Effector memory CD4-positive, alpha-beta T cell (primary cell): ENCODE results near the gene DHPS.
"Not testable (repeated sequence)": the region's sequence is repeated elsewhere in the genome, so short reads cannot be mapped to it uniquely, and the experiment has no call there.

Experiments used
- DNase-seq, 3 donors: peaks; one replicate each; pipeline ENCODE4 v3.0.0-alpha.2; 2020
- H3K27ac ChIP-seq: 2 replicates; pipeline ENCODE4 v1.7.0; 2013; ENCODE audit warnings: mild to moderate bottlenecking, low read length, moderate library complexity; ENCODE audit not compliant: insufficient read depth, poor library complexity, severe bottlenecking
- H3K27me3 ChIP-seq: replicated peaks from 2 replicates; pipeline ENCODE4 v1.7.0; 2013; ENCODE audit warnings: mild to moderate bottlenecking, low read length; ENCODE audit not compliant: insufficient read depth, control insufficient read depth, poor library complexity, severe bottlenecking
- H3K36me3 ChIP-seq: 2 replicates; pipeline ENCODE4 v1.7.0; 2013; ENCODE audit warnings: mild to moderate bottlenecking, low read length, moderate library complexity; ENCODE audit not compliant: control insufficient read depth, insufficient read depth
- H3K4me1 ChIP-seq: 2 replicates; pipeline ENCODE4 v1.7.0; 2013; ENCODE audit warnings: low read length, mild to moderate bottlenecking; ENCODE audit not compliant: control insufficient read depth, insufficient read depth, poor library complexity, severe bottlenecking
- H3K4me3 ChIP-seq: 2 replicates; pipeline ENCODE4 v1.7.0; 2013; ENCODE audit warnings: low read length, low read depth, mild to moderate bottlenecking; ENCODE audit not compliant: insufficient read depth, poor library complexity, severe bottlenecking
- H3K9me3 ChIP-seq: 2 replicates; pipeline ENCODE4 v1.7.0; 2013; ENCODE audit warnings: mild to moderate bottlenecking, low read length, moderate library complexity; ENCODE audit not compliant: control insufficient read depth

Gene DHPS

GRCh38 chr19:12705654-12706331, 24.1 kb upstream of the DHPS start:
- H3K4me1 ChIP-seq = no peaks in the 10 kb centered on the region
- no peak for DNase-seq
- no peaks in the 10 kb centered on the region for H3K9me3 ChIP-seq
- no peak overlapping the region for H3K27ac ChIP-seq
- H3K36me3 ChIP-seq = peaks cover 64% of the 10 kb centered on the region
- no peaks in the 10 kb centered on the region for H3K27me3 ChIP-seq
- no peak overlapping the region for H3K4me3 ChIP-seq

- Histone ChIP-seq H3K27ac (no peak overlapping the region), H3K4me1 (no peaks in the 10 kb centered on the region), H3K9me3 (no peaks in the 10 kb centered on the region), H3K4me3 (no peak overlapping the region), H3K36me3 (peaks cover 60% of the 10 kb centered on the region), H3K27me3 (no peaks in the 10 kb centered on the region)
- DNase-seq = no peak
Measured at GRCh38 chr19:12705169-12705568, 23.5 kb upstream of the DHPS start.

GRCh38 chr19:12703046-12703445, 21.4 kb upstream of the DHPS start:
- no peak for DNase-seq
- Histone ChIP-seq H3K27ac (no peak overlapping the region), H3K9me3 (no peaks in the 10 kb centered on the region), H3K27me3 (no peaks in the 10 kb centered on the region), H3K4me3 (no peak overlapping the region), H3K36me3 (peaks cover 54% of the 10 kb centered on the region), H3K4me1 (no peaks in the 10 kb centered on the region)

GRCh38 chr19:12701596-12702282, 20.1 kb upstream of the DHPS start:
- no peaks in the 10 kb centered on the region for H3K27me3 ChIP-seq
- no peaks in the 10 kb centered on the region for H3K9me3 ChIP-seq
- no peak for DNase-seq
- H3K27ac ChIP-seq = no peak overlapping the region
- H3K36me3 ChIP-seq = peaks cover 54% of the 10 kb centered on the region
- no peak overlapping the region for H3K4me3 ChIP-seq
- no peaks in the 10 kb centered on the region for H3K4me1 ChIP-seq

- Histone ChIP-seq H3K36me3 (peaks cover 23% of the 10 kb centered on the region), H3K27ac (no peak overlapping the region), H3K4me3 (no peak overlapping the region), H3K4me1 (peaks cover 11% of the 10 kb centered on the region), H3K9me3 (no peaks in the 10 kb centered on the region), H3K27me3 (no peaks in the 10 kb centered on the region)
- DNase-seq = no peak
Measured at GRCh38 chr19:12698138-12698537, 16.5 kb upstream of the DHPS start.

- Histone ChIP-seq H3K4me1 (peaks cover 11% of the 10 kb centered on the region), H3K36me3 (peaks cover 16% of the 10 kb centered on the region)
- not testable (repeated sequence) for DNase-seq, H3K4me3 ChIP-seq, H3K27me3 ChIP-seq, H3K9me3 ChIP-seq, H3K27ac ChIP-seq
Measured at GRCh38 chr19:12697425-12697824, 15.7 kb upstream of the DHPS start.

- peaks cover 10% of the 10 kb centered on the region for H3K36me3 ChIP-seq
- peak within 1 kb of the TSS; percentile 72 for H3K4me3 ChIP-seq
Measured at GRCh38 chr19:12696366-12697335, 15.0 kb upstream of the DHPS start, which contains the start of gene FBXW9. TSS of gene FBXW9 (minus strand) at chr19:12696631. CDS start at chr19:12696581, 50 bp downstream.

GRCh38 chr19:12695997-12696365, 14.3 kb upstream of the DHPS start:
- peak overlapping the region; percentile 72 for H3K4me3 ChIP-seq
- H3K36me3 ChIP-seq = peaks cover 3% of the 10 kb centered on the region
- H3K27ac ChIP-seq = peak overlapping the region; percentile 82
- no peaks in the 10 kb centered on the region for H3K9me3 ChIP-seq
- DNase-seq = no peak
- peaks cover 11% of the 10 kb centered on the region for H3K4me1 ChIP-seq
- H3K27me3 ChIP-seq = no peaks in the 10 kb centered on the region

More at GRCh38 chr19:12696366-12697335, 15.0 kb upstream of the DHPS start, which contains the start of gene FBXW9:
- no peaks in the 10 kb centered on the region for H3K27me3 ChIP-seq
- no peaks in the 10 kb centered on the region for H3K9me3 ChIP-seq
- DNase-seq = peak; percentile 93 to 96 (median 94)
- H3K4me1 ChIP-seq = peaks cover 11% of the 10 kb centered on the region
- peak within 1 kb of the TSS; percentile 82 for H3K27ac ChIP-seq

GRCh38 chr19:12695514-12695913, 13.8 kb upstream of the DHPS start:
- Histone ChIP-seq H3K27ac (no peak overlapping the region), H3K4me1 (peaks cover 11% of the 10 kb centered on the region), H3K36me3 (no peaks in the 10 kb centered on the region), H3K9me3 (no peaks in the 10 kb centered on the region), H3K4me3 (peak overlapping the region; percentile 72), H3K27me3 (no peaks in the 10 kb centered on the region)
- no peak for DNase-seq
